Stimulated activated naive CD4-positive, alpha-beta T cell treated with Interleukin-2 at 50 U/mL for 16 hours (primary cell): Measurements from ENCODE around the gene RUBCN.
"Not testable (repeated sequence)": the region's sequence is repeated elsewhere in the genome, so short reads cannot be mapped to it uniquely, and the experiment has no call there.

Experiments
- DNase-seq: peaks from one replicate; lab custom pipeline; 2025; lab: John Stamatoyannopoulos, UW

Gene RUBCN

DNA sequence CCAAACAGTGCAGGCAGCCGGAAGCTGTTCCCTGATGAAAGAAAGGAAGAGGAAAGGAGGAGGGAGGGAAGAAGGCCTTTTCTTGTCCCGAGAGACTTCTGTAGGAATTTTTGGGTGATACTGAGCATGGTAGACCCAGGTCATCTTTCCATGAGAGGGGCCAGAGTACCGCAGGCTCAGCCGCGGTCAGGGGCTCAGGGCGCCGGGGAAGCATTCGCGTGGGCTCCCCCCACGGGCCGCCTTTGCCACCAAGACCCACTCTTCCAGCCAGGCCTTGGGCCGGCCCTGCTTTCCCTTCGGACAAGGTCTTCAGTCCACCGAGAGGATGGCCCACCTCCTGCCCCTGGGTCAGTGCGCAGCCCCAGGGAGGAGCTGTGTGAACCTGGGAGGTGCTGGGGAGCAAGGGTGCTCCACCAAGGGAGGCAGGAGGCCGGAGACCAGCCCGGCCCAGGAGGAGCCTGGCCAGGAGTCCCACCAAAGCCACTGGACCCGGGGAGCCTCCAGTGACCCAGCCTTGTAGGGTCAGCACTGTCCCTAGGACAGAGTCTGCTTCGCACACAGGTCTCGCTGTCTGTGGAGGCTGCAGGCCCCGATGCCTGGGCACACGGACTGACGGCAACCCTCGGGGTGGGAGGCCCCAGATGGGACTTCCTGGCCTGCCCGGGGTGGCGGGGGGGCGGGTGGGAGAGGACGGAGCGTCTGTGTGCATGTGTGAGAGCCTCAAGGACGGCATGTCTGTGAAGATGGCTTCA, 79.0 kb downstream of the RUBCN start:
- not testable (repeated sequence) for DNase-seq

- DNase-seq = not testable (repeated sequence)
Observed at GRCh38 chr3:197656960-197657359, 79.7 kb downstream of the RUBCN start.

DNA sequence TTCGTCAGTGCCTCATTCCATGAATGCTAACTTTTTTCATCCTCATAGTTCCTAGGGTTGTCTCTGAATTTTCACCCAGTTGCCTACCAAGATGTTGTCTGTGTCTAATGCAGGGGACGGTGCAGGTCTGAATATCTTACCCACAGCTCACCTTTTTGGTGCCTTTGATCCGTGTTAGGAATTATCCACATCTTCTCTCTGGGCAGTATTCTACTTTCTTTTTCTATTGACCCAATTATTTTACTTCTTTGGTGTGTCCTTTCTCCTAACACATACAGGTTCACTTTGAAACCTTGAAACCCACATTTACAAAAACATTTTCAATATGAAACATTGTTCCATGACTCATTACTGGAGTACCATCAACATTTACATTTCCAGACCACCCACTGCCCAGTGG, 80.6 kb downstream of the RUBCN start:
- DNase-seq = not testable (repeated sequence)

DNA sequence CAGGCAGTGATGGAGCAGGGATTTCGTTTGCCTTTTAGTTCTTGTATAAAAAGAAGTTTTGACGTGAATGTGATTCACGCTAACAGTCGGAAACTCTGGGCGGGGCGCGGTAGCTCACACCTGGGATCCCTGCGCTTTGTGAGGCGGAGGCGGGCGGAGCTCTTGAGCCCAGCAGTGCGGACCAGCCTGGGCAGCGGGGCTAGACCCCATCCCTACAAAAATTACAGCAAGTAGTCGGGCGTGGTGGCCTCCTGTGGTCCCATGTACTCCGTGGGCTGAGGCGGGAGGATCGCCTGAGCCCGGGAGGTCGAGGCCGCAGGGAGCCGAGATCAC, 81.7 kb downstream of the RUBCN start:
- DNase-seq = not testable (repeated sequence)

DNA sequence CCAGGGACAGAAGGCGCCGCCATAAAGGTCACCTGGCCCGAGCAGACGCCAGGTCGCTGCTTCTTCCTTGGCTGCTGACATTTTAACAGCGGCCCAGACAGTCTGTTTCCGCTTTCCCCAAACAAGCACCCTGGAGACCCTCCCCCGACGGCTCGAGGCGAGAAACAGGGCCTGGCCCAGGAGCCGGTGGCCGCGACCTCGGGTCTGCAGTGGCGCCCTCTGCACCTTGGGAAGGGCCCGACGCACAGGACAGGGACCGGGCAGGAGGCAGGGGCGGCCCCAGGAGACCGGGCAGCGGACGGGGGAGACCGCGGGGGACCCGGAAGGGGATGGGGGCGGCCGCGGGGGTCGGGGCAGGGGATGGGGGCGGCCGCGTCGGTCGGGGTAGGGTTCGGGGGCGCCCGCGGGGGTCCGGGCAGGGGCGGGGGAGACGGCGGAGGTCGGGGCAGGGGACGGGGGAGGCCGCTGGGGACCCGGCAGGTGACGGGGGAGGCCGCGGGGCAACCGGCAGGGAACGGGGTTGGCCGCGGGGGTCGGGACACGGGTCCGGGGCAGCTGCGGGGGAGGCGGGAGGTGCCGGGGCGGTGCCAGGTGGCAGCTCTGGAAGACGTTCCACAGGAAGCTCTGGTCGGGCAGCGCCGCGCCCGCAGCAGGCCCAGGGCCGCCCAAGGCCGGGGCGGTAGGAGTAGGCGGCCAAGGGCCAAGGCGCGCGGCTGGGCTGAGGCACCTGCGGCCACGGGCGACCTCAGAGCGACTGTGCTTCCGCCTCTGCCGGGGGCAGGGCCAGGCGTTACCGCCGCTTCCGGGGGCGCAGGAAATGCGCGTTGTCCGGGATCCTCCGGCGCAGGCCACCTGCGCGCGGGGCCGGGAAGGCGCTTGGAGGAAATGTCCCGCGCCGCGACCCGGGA, 82.4 kb downstream of the RUBCN start:
- DNase-seq = not testable (repeated sequence)

- DNase-seq = not testable (repeated sequence)
Observed at GRCh38 chr3:197652860-197653259, 83.8 kb downstream of the RUBCN start.

- DNase-seq = not testable (repeated sequence)
Observed at GRCh38 chr3:197647649-197648048, 89.1 kb downstream of the RUBCN start.

- not testable (repeated sequence) for DNase-seq
Observed at GRCh38 chr3:197647191-197647590, 89.5 kb downstream of the RUBCN start.

- DNase-seq = not testable (repeated sequence)
Observed at GRCh38 chr3:197646294-197646693, 90.4 kb downstream of the RUBCN start.

- DNase-seq = not testable (repeated sequence)
Observed at GRCh38 chr3:197637556-197637955, 99.1 kb downstream of the RUBCN start.

GRCh38 chr3:197631989-197632388, 104.7 kb downstream of the RUBCN start:
- not testable (repeated sequence) for DNase-seq

DNA sequence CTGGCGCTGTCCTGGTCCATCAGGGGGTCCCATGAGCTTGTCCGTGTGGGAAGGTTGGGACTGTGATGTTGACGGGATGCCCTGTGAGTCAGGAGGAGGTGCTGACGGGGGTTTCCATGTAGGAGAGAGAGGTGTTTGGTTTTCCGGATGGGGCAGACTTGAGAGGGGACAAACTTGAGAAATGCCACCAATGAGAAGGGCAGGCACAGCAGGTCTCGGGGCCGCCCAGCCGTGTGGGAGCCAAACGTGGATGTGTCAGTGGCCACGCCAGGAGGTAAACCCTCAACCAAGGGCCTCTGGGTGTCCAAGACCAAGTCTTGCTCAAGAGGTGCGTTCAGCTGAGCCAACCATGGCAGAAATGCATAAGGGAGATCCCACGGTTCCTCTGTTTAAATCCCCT, 105.9 kb downstream of the RUBCN start:
- DNase-seq = not testable (repeated sequence)

GRCh38 chr3:197629286-197629685, 107.4 kb downstream of the RUBCN start:
- DNase-seq = not testable (repeated sequence)

GRCh38 chr3:197627772-197628523, 108.8 kb downstream of the RUBCN start:
- DNase-seq = not testable (repeated sequence)

GRCh38 chr3:197627158-197627771, 109.4 kb downstream of the RUBCN start:
- not testable (repeated sequence) for DNase-seq

DNA sequence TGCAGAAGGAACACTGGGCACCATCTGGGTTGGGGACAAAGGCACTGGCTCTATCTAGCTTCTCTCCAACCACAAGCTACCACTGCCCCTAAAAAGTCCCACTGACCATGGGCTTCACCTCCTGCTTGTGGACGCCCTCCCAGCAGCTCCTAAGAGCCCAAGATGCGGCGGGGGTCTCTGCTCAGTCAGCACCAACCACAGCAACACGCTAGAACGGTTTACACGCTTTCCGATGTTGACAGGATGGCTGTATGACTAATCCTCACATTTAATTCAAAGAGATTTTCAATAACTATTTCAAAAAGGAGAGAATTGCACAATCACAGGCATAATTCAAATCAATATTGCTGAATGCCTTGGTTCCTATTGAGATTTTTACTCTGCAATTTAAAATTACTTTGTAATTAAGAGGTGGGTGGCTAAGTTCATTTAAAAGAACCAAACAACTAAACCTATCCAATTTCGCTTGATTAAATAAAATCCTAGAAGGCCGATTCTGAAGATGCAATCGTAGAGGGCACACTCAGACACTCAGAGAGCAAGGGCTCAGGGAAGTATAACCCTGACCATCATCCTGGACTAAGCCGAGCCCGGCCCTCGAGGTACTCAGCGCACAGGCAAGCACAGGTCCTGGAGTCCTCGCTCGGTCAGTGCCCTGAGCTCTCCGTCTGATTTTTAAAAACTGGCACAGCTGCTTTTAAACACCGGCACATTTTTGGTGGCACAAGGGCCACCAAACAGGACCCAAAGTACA, 110.1 kb downstream of the RUBCN start:
- not testable (repeated sequence) for DNase-seq

DNA sequence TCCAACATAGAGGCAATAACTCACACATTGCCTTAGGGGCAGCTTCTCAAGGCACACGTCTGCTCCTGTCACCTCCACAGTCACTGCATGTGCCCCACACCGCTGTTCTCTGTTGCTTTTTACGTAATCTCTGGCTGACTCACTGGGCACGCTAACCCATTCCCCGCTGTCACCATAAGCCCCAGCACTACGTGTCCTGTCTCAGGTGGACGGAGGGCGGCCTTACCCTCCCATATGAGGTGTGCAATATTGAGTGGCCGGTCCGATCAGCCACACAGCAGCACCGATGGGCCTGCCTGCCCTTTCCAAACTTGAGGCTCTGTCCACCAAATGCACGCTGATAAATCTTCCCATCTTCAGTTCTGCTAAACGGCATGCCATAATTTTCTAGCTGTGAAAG, 115.2 kb downstream of the RUBCN start:
- not testable (repeated sequence) for DNase-seq
